T-helper 17 cell (primary cell): ENCODE measurements around the gene DNAH12. TPM values are rescaled to one million over a fixed set of nuclear protein-coding genes. Genes with fewer than 3 reads are reported as not detected.

Experiments used
- ATAC-seq: fragments of 150-1000 bp; cut with Tn5 transposase; 2 replicates; pipeline ENCODE4 v1.10.0; 2021; ENCODE audit warnings: mild to moderate bottlenecking, moderate library complexity
- DNase-seq, 3 donors: peaks; one replicate each; pipeline versions ENCODE4 v3.0.0 to v3.0.0-alpha.2; 2020 to 2021
- H3K9me3 ChIP-seq: one replicate; pipeline ENCODE4 v1.7.0; 2013; ENCODE audit warnings: low read length, mild to moderate bottlenecking; ENCODE audit not compliant: control insufficient read depth, poor library complexity, severe bottlenecking
- H3K27ac Mint-ChIP-seq: one replicate; pipeline ENCODE4 v1.8.0; 2022; ENCODE audit warnings: mild to moderate bottlenecking, moderate library complexity, mixed read lengths
- H3K27me3 Mint-ChIP-seq: one replicate; pipeline ENCODE4 v1.8.0; 2022; ENCODE audit warnings: mixed read lengths
- H3K36me3 Mint-ChIP-seq: one replicate; pipeline ENCODE4 v1.8.0; 2022; ENCODE audit warnings: low read depth, mixed read lengths
- H3K4me1 Mint-ChIP-seq: one replicate; pipeline ENCODE4 v1.8.0; 2022; ENCODE audit warnings: mild to moderate bottlenecking, mixed read lengths
- H3K4me3 Mint-ChIP-seq: one replicate; pipeline ENCODE4 v1.8.0; 2022; ENCODE audit warnings: mild to moderate bottlenecking, moderate library complexity, mixed read lengths
- total RNA-seq, 4 donors: library from RNA in 2 of 4; stranded (reverse) in 2 of 4; gene quantifications; one replicate each; pipeline ENCODE4 v1.2.3 and lab custom pipeline; 2022 to 2026

DNAH12 gene, protein sequence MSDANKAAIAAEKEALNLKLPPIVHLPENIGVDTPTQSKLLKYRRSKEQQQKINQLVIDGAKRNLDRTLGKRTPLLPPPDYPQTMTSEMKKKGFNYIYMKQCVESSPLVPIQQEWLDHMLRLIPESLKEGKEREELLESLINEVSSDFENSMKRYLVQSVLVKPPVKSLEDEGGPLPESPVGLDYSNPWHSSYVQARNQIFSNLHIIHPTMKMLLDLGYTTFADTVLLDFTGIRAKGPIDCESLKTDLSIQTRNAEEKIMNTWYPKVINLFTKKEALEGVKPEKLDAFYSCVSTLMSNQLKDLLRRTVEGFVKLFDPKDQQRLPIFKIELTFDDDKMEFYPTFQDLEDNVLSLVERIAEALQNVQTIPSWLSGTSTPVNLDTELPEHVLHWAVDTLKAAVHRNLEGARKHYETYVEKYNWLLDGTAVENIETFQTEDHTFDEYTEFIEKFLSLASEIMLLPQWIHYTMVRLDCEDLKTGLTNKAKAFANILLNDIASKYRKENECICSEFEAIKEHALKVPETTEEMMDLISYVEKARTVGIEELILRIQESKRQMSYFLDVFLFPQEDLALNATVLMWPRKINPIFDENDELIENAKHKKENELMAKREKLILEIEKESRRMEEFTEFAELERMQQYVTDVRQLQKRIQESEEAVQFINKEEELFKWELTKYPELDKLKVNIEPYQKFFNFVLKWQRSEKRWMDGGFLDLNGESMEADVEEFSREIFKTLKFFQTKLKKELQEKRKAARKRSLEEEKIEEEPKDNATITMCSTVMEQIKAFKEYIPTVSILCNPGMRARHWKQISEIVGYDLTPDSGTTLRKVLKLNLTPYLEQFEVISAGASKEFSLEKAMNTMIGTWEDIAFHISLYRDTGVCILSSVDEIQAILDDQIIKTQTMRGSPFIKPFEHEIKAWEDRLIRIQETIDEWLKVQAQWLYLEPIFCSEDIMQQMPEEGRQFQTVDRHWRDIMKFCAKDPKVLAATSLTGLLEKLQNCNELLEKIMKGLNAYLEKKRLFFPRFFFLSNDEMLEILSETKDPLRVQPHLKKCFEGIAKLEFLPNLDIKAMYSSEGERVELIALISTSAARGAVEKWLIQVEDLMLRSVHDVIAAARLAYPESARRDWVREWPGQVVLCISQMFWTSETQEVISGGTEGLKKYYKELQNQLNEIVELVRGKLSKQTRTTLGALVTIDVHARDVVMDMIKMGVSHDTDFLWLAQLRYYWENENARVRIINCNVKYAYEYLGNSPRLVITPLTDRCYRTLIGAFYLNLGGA (N-terminal part only)
- total RNA-seq (under 1 TPM; 0.07 to 0.23 TPM), total RNA-seq (lab: John Stamatoyannopoulos, UW) (0.15 to 0.81 reads per million in 2 donors)

DNA sequence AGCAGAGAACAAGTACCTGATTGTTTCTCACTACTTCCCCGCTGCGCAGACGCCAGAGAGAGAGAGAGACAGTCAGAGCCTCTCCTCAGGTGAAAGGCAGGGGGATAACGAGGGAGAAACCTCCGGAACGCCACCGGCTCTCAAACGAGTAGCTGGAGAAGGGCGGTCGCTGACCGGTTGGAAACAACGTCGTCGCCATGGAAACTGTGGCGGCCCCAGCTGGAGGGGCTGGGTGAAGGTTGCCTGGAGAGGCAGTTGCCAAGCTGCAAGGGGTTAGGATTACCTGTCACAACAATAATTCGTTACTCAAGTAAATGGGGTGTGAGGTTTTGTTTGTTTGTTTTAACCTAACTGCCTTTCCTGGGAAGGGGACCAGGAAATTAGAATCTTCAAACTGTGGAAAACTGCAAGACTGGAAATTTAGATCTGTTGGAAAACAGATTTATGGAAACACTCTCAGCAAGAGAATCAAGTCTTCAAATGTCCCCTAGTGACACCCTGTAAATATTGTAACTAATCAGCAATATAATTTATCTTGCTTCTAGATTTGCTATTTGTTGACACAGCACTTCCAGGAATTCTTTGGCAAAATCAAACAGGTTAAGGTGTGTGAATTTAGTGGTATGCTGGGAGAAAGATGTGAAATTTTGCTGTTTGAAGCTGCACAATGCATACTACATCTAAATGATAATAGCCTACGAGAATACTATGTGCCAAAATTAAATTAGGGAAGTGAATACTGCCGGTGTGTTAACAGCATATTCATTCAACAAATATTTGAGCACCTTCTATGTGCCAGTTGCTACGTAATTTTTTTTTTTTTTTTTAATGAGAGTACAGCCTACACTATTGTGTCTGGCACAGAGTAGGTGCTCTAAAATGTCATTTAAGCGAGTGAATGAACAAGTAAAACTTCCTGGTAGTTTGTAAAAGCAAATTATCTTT, at the start of gene DNAH12:
Gene DNAH12, minus strand, starts transcription at position 164 of the 945 bp plus-strand sequence. CDS start 1,474 bp downstream, outside the sequence.
- Mint-ChIP-seq H3K4me1 (peaks cover 2% of the 10 kb centered on the region), H3K27ac (peak within 1 kb of the TSS; percentile 19), H3K4me3 (no peak within 1 kb of the TSS), H3K27me3 (no peaks in the 10 kb centered on the region), H3K36me3 (no peaks in the 10 kb centered on the region)
- DNase-seq (no peak), ATAC-seq (no peak)
- no peaks in the 10 kb centered on the region for H3K9me3 ChIP-seq

DNA sequence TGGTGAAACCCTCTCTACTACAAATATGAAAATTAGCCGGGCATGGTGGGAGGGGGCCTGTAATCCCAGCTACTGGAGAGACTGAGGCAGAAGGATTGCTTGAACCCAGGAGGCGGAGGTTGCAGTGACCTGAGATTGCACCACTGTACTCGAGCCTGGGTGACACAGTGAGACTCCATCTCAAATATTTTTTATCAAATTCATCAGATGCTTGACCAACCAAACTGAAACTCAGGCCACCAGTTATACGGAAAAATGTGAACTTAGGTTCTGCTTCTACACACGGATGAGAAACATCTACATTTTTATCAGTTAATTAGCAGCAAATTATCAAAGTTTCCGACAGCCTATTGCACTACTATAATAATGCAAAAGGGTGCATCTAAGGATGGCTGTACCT, 48.2 kb upstream of the DNAH12 start:
- Mint-ChIP-seq H3K4me1 (peaks cover 31% of the 10 kb centered on the region), H3K36me3 (peaks cover 2% of the 10 kb centered on the region), H3K4me3 (no peak overlapping the region), H3K27me3 (no peaks in the 10 kb centered on the region), H3K27ac (peak overlapping the region; percentile 32)
- no peak for ATAC-seq
- H3K9me3 ChIP-seq: no peaks in the 10 kb centered on the region
- no peak for DNase-seq

DNA sequence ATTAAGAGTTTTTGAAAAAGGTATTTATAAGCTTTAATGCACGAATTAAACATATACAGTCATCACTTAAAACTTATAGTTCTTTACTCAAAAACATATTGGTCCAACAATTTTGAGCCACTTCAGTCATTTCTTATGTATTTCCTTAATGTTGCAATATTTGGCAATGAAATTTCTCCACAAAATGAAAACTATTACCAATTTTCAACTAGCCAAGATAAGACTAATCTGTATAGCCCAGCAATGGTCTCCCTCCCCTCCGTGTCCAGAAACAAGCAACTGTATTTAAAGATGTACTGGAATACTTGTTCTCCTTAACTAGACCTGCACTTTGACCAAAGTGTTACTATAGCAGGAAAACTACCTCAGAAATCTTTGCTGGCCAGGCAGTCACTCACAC, 43.8 kb upstream of the DNAH12 start:
- no peak overlapping the region for H3K4me3 Mint-ChIP-seq
- H3K9me3 ChIP-seq: no peaks in the 10 kb centered on the region
- H3K36me3 Mint-ChIP-seq: peaks cover 2% of the 10 kb centered on the region
- no peak for DNase-seq
- H3K27me3 Mint-ChIP-seq: no peaks in the 10 kb centered on the region
- ATAC-seq: no peak
- H3K27ac Mint-ChIP-seq: peak overlapping the region; percentile 66
- peaks cover 30% of the 10 kb centered on the region for H3K4me1 Mint-ChIP-seq

DNA sequence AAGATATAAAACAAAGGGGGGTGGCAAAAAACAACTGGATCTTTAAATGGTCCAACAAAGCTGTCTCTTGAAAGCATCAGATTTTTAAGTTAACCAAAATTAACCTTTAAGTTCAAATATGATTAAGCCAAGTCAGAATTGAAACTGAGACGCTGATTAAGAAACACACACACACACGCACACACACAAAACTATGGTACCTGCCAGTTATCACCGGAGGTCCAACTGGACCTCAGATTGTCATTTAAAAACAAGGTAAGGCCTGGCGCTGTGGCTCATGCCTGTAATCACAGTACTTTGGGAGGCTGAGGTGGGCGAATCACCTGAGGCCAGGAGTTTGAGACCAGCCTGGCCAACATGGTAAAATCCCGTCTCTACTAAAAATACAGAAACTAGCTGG, 42.6 kb upstream of the DNAH12 start:
- ATAC-seq (no peak), DNase-seq (no peak)
- peaks cover 2% of the 10 kb centered on the region for H3K36me3 Mint-ChIP-seq
- H3K27me3 Mint-ChIP-seq: no peaks in the 10 kb centered on the region
- no peaks in the 10 kb centered on the region for H3K9me3 ChIP-seq
- H3K27ac Mint-ChIP-seq: peak overlapping the region; percentile 27
- H3K4me3 Mint-ChIP-seq: no peak overlapping the region
- peaks cover 21% of the 10 kb centered on the region for H3K4me1 Mint-ChIP-seq

GRCh38 chr3:57583544-57583943, 39.4 kb upstream of the DNAH12 start:
- DNase-seq (no peak), ATAC-seq (no peak)
- H3K4me3 Mint-ChIP-seq: no peak overlapping the region
- no peaks in the 10 kb centered on the region for H3K9me3 ChIP-seq
- no peaks in the 10 kb centered on the region for H3K36me3 Mint-ChIP-seq
- H3K27me3 Mint-ChIP-seq: no peaks in the 10 kb centered on the region
- peaks cover 18% of the 10 kb centered on the region for H3K4me1 Mint-ChIP-seq
- peak overlapping the region; percentile 34 for H3K27ac Mint-ChIP-seq

- no peaks in the 10 kb centered on the region for H3K36me3 Mint-ChIP-seq
- no peaks in the 10 kb centered on the region for H3K9me3 ChIP-seq
- ATAC-seq (peak; percentile 70), DNase-seq (no peak)
- H3K4me3 Mint-ChIP-seq: no peak overlapping the region
- peaks cover 14% of the 10 kb centered on the region for H3K4me1 Mint-ChIP-seq
- no peaks in the 10 kb centered on the region for H3K27me3 Mint-ChIP-seq
- H3K27ac Mint-ChIP-seq: peak overlapping the region; percentile 34
Measured at GRCh38 chr3:57582474-57583168, 38.5 kb upstream of the DNAH12 start.

DNA sequence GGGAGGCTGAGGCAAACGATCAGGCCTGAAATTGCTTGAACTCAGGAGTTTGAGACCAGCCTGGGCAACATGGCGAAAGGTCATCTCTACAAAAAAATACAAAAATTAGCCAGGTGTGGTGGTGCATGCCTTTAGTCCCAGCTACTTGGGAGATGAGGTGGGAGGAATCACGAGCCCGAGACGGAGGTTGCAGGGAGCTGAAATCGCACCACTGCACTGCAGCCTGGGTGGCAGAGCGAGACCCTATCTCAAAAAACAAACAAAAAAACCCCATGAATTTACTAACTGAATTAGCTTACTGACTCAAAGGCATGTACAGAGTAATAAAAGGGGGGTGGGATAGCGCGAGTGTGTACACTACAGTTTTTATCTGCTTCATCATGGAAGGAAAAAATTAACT, 33.7 kb upstream of the DNAH12 start:
- DNase-seq (no peak), ATAC-seq (no peak)
- H3K9me3 ChIP-seq: no peaks in the 10 kb centered on the region
- peaks cover 7% of the 10 kb centered on the region for H3K4me1 Mint-ChIP-seq
- peaks cover 4% of the 10 kb centered on the region for H3K36me3 Mint-ChIP-seq
- no peaks in the 10 kb centered on the region for H3K27me3 Mint-ChIP-seq
- H3K27ac Mint-ChIP-seq: peak overlapping the region; percentile 56
- no peak overlapping the region for H3K4me3 Mint-ChIP-seq

DNA sequence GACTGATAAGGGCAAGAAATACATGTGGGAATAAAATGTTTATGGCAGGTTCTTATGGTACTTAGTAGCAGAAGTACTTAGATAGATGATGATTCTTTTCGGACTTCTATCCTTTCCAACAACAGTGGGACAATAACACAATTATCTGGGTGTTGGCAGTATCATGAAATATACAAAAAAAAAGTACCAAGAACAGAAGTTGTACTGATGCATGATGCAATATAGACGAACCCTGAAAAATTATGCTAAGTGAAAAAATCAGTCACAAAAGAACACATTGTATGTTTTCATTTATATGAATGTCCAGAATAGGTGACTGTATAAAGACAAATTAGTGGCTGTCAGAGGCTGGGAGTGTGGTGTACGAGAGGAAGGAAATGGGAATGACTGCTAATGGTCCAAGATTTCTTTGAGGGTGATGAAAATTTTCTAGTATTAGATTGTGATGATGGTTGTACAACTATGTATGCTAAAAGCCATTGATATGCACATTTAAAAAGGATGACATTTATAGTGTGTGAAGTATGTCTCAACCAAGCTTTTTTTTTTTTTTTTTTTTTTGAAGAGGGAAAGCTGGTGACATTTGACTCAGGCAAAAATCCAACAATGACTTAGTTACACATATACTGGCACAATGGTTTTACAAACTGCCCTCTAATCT, 32.0 kb upstream of the DNAH12 start:
- ATAC-seq: no peak
- no peaks in the 10 kb centered on the region for H3K27me3 Mint-ChIP-seq
- peaks cover 12% of the 10 kb centered on the region for H3K4me1 Mint-ChIP-seq
- H3K4me3 Mint-ChIP-seq: no peak overlapping the region
- no peak overlapping the region for H3K27ac Mint-ChIP-seq
- H3K36me3 Mint-ChIP-seq: peaks cover 6% of the 10 kb centered on the region
- no peak for DNase-seq
- H3K9me3 ChIP-seq: no peaks in the 10 kb centered on the region

- DNase-seq (no peak), ATAC-seq (no peak)
- H3K27me3 Mint-ChIP-seq: no peaks in the 10 kb centered on the region
- no peaks in the 10 kb centered on the region for H3K9me3 ChIP-seq
- peaks cover 4% of the 10 kb centered on the region for H3K36me3 Mint-ChIP-seq
- no peak overlapping the region for H3K4me3 Mint-ChIP-seq
- peaks cover 10% of the 10 kb centered on the region for H3K4me1 Mint-ChIP-seq
- peak overlapping the region; percentile 81 for H3K27ac Mint-ChIP-seq
Measured at GRCh38 chr3:57572096-57572495, 28.0 kb upstream of the DNAH12 start.

DNA sequence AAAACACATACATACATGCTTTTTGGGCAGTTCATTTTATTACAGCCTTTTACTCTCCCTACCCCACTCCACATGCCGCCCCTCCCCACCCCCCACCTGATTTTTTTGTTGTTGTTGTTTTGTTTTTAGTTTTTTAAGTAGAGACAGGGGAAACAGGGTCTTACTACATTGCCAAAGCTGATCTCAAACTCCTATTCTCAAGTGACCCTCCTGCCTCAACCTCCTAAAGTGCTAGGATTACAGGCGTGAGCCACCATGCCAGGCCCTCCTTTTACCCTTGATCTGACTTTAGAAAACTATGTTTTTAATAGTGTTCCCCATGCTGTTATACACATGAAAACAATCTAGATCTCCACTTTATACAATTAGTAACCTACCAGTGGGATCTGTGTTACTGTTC, 26.7 kb upstream of the DNAH12 start:
- Mint-ChIP-seq H3K27me3 (no peaks in the 10 kb centered on the region), H3K4me1 (peaks cover 5% of the 10 kb centered on the region), H3K4me3 (no peak overlapping the region), H3K36me3 (peaks cover 2% of the 10 kb centered on the region), H3K27ac (peak overlapping the region; percentile 81)
- no peaks in the 10 kb centered on the region for H3K9me3 ChIP-seq
- ATAC-seq (no peak), DNase-seq (no peak)

GRCh38 chr3:57569859-57570450, 25.8 kb upstream of the DNAH12 start:
- H3K27me3 Mint-ChIP-seq: no peaks in the 10 kb centered on the region
- no peak overlapping the region for H3K4me3 Mint-ChIP-seq
- no peaks in the 10 kb centered on the region for H3K9me3 ChIP-seq
- peaks cover 5% of the 10 kb centered on the region for H3K4me1 Mint-ChIP-seq
- no peak overlapping the region for H3K27ac Mint-ChIP-seq
- peaks cover 2% of the 10 kb centered on the region for H3K36me3 Mint-ChIP-seq
- ATAC-seq (no peak), DNase-seq (no peak)
